ENCODE data around the gene COX18.

COX18 gene
- 28.3 to 33.2 (median 31.0) reads per million in 3 experiments for total RNA-seq

- peak; percentile 94 for DNase-seq
Measured at GRCh38 chr4:73069338-73070073, at the start of gene COX18. TSS of gene COX18 (minus strand) at chr4:73069716. CDS start at chr4:73069649, 67 bp downstream.

GRCh38 chr4:73109493-73109892, 40.0 kb upstream of the COX18 start:
- DNase-seq = no peak

- DNase-seq = no peak
Measured at GRCh38 chr4:73104695-73105094, 35.2 kb upstream of the COX18 start.

DNA sequence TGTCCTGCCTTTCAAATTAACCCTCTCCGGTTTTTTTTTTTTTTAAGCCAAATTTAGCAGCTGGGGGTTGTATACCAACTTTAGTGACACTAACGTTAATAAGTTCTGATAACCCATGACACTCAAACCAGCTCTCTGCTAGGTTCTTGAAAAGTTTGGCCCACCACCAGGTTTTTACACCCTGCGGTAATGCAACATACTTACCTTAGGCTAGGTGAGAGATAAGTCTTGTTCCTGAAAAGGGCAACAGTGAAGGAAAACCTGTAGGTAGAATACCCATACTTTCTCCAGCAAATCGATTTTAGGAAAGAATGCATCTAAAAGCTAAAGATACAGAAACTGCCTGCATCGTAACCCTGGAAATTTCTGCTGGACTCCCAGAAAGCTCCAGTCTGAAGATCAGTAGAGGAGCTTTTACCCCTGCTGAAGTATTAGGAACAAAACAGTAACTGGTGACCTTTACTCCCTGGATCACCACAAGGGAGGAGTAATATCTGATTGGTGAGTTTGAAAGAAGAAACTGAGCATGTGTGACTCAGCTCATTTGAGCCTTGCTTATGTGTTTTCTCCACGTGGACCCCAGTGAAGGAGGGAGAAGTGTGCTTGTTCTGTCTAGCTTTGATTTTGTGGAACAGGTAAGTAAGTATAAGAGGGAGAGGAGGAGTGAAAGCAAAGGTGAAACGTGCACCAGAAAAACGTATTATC, 34.4 kb upstream of the COX18 start:
- no peak for DNase-seq

GRCh38 chr4:73099143-73099542, 29.6 kb upstream of the COX18 start:
- no peak for DNase-seq

GRCh38 chr4:73098713-73099112, 29.2 kb upstream of the COX18 start:
- DNase-seq = no peak

DNA sequence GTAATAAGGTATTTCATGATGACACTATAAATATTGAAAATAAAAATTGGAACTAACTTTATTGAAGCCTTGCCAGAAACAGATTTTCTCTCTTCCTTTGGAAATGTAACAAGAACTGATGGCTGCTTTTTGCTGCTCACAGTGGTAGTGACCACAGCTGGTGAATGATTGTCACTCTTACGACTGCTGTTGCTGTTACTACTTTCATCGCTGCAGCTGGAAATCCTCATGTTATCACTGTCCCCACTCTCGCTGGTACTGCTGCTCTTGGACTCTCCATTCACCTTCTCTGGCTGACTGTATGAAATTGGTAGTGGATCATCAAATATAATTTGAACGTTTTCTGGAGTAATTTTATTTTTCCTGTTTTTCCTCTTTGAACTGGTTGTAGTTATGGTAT, 28.5 kb upstream of the COX18 start:
- no peak for DNase-seq

GRCh38 chr4:73092868-73093267, 23.4 kb upstream of the COX18 start:
- no peak for DNase-seq

- no peak for DNase-seq
Measured at GRCh38 chr4:73090738-73091137, 21.2 kb upstream of the COX18 start.

- DNase-seq = no peak
Measured at GRCh38 chr4:73087871-73088270, 18.4 kb upstream of the COX18 start.

GRCh38 chr4:73086095-73086868, 16.8 kb upstream of the COX18 start:
- DNase-seq = no peak

DNA sequence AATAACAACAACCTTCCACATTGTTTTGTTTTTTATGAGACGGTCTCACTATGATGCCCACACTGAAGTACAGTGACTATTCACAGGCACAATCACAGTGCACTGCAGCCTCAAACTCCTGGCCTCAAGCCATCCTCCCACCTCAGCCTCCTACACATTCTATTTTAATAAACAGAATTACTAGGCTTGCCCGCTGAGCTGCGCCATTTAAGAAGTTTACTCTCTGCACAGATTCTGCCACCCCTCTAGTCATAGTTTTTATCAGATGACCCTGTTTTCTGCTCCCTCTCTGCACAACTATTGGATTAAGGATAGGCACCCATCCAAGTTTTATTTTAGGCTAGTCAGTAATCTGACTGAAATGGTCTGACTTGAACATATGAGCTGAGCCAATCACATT, 11.3 kb upstream of the COX18 start:
- no peak for DNase-seq

GRCh38 chr4:73075832-73076231, 6.3 kb upstream of the COX18 start:
- no peak for DNase-seq

DNA sequence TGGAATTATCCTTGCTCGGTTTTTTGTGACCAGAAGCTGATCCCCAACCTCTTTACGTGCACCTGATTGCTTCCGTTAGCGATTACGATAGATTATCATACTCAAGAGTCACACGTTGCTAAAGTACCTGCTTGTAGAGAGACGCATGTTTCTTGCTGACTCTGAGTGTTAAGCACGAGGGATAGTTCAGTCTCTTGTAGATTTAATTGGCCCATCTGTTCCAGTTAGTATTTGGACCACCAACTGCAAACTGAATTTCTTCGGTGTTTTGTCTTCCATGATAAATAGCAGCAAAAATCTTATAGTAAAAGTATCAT, 516 bp upstream of the COX18 start:
- no peak for DNase-seq

DNA sequence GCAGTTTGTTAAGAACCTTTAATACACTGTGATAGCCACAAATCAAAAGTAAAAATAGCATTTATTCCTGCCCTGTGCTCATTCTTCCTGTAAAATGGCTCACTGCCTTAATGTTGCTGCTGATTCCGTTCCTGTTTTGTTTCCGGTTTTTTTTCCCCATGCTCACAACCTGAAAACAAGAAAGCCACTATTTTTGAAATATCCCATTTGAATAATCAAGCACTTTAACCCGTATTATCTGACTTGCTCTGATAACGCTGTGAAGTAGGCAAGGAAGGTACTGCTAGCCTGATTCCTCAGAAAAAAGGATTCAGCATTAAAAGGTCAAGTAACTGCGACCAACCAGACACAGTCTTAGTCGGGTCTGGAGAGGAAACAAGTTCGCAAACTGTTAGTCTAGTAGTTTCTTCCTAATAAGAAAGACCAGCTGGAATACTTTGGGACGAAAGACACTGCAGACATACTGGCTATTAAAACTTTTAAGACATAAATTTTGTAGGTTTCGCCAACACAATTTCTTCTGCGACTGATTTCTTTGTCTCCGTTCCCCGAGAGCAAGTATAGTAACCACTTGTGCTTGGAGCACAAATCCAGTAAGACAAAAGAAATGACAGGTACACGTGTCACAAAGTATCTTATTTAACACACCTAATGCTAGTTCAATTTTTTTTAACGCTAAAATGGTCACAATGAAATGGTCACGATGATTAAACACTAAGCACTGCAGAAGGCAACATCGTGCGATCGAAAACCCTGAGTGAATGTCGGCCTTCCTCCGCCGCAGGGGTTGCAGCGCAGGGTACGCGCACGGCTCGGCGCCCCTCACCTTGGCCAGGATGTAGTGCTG, 802 bp downstream of the COX18 start:
- peak; percentile 44 for DNase-seq

DNA sequence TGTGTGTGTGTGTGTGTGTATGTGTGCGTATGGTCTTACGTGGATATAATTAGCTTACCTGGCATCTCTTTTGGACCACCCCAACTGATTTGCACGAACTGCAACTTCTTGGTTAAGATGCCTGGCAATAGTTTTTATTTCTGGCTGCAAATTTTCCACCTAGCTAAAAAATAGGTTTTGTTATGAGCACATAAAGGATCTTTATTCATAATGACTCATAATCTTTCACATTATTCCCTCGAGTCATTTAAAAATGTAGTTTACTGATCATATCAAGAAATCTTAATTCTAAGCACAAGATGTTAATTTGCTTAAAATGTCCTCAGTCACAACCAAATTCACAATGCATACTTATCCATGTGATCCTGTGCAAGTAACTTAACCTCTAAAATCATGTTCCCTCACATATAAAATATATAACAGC, 1.5 kb downstream of the COX18 start:
- peak; percentile 9 for DNase-seq

GRCh38 chr4:73066928-73067327, 2.6 kb downstream of the COX18 start:
- peak; percentile 50 for DNase-seq

DNA sequence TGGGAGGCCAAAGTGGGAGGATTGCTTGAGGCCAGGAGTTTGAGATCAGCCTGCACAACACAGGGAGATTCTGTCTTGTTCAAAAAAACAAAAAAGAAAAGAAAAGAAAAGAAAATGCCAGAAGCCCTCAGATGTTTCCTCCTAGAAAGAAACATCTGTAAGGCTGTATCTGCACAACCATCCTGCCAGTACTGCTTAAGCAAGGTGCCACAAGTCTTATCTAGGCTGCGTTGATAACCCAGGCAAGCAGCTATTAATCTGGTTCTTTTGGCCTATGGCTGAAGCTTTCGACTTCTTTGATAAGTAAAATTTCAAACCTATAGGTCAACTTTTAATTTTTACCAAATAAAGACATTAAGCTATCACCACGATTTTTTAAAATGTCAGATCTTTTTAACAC, 3.1 kb downstream of the COX18 start:
- DNase-seq = no peak

DNA sequence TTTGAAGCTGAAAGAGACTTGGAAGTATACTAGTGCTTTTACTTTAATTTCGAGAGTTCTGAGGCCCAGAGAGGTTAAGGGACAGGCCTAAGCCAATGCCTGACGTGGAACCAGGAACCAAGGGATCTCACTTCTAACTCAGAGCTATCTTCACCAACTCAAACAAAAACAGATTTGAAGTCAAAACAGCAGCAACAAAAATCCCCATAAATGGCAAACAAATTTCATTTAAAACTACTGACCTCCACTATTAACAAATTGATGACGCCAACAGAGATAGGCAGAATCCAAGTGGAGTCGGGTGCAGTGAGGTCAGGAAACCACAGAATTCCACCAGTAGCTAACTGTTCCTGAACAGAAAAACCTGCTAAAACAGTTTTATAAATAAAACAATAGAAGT, 5.0 kb downstream of the COX18 start:
- no peak for DNase-seq

GRCh38 chr4:73055241-73055897, 14.1 kb downstream of the COX18 start:
- no peak for DNase-seq

DNA sequence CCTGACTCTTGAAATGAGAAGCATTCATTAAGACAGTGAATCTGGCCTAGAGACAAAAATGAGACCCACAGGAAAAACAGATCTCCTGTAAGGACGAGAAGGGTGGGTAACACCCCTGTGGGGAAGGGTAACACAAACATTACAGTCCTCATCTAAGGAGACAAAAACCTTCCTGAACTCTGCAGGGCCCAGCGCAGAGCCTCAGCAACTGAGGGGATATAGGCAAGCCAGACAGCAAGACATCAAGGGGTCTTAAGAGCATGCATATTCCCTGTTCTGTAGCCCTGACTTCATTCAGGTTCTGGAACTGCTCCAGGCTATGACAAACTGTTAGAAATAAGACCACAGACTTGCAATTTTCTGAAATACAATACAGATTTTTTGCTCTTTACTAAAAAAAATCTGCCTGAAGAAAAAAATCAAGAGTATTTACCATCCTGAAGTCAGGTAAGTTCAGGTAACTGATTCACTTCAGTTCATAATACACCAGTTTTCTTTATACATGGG, 15.5 kb downstream of the COX18 start:
- DNase-seq = no peak

DNA sequence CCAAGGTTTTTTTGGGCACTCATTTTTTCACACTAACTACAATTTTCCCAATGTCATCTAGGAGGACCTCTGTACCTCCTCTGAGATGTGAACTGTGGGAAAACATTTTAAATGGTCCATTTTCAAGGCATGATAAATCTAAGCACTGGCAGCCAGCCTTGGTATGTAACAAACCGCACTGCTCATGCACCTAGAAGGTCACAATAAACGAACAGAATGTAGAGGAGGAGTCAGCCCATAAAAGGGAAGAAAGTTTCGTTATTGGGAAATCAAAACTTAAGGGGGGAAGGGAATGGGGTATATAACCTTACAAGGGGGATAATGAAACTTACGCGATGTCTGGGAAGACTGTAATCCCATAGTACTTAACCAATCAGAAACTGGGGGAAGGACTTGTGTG, 16.4 kb downstream of the COX18 start:
- DNase-seq = no peak

All from central memory CD4-positive, alpha-beta T cell (primary cell).